Coronary artery (tissue), 2 donors: ENCODE results near the gene SPTBN1.

Experiments used
- DNase-seq: peaks from one replicate; pipeline ENCODE4 v3.0.0-alpha.2; 2017; ENCODE audit warnings: low spot score
- H3K27ac ChIP-seq, 2 donors: fragments of 200-600 bp; sonication (generic); one replicate each; pipeline ENCODE4 v1.5.1; 2016 to 2019
- H3K4me3 ChIP-seq: fragments of 200-600 bp; sonication (generic); 2 replicates; pipeline ENCODE4 v1.5.1; 2016; ENCODE audit warnings: mild to moderate bottlenecking, moderate library complexity
- TF ChIP-seq, protein P1 (sequence below): fragments of 200-600 bp; sonication (generic); IDR thresholded peaks from one replicate; pipeline ENCODE4 v1.5.1; 2019; ENCODE audit warnings: antibody characterized with exemption

The SPTBN1 gene

GRCh38 chr2:54593249-54593648 is 137.1 kb downstream of the SPTBN1 start:
- no peak overlapping the region for H3K27ac ChIP-seq
- no peak overlapping the region for H3K4me3 ChIP-seq
- no peak for DNase-seq
- TF ChIP-seq, protein P1, sequence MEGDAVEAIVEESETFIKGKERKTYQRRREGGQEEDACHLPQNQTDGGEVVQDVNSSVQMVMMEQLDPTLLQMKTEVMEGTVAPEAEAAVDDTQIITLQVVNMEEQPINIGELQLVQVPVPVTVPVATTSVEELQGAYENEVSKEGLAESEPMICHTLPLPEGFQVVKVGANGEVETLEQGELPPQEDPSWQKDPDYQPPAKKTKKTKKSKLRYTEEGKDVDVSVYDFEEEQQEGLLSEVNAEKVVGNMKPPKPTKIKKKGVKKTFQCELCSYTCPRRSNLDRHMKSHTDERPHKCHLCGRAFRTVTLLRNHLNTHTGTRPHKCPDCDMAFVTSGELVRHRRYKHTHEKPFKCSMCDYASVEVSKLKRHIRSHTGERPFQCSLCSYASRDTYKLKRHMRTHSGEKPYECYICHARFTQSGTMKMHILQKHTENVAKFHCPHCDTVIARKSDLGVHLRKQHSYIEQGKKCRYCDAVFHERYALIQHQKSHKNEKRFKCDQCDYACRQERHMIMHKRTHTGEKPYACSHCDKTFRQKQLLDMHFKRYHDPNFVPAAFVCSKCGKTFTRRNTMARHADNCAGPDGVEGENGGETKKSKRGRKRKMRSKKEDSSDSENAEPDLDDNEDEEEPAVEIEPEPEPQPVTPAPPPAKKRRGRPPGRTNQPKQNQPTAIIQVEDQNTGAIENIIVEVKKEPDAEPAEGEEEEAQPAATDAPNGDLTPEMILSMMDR = no peak

GRCh38 chr2:54594048-54594447 is 137.9 kb downstream of the SPTBN1 start:
- DNase-seq = no peak
- TF ChIP-seq, protein P1 = no peak
- Histone ChIP-seq H3K27ac (no peak overlapping the region), H3K4me3 (no peak overlapping the region)

DNA sequence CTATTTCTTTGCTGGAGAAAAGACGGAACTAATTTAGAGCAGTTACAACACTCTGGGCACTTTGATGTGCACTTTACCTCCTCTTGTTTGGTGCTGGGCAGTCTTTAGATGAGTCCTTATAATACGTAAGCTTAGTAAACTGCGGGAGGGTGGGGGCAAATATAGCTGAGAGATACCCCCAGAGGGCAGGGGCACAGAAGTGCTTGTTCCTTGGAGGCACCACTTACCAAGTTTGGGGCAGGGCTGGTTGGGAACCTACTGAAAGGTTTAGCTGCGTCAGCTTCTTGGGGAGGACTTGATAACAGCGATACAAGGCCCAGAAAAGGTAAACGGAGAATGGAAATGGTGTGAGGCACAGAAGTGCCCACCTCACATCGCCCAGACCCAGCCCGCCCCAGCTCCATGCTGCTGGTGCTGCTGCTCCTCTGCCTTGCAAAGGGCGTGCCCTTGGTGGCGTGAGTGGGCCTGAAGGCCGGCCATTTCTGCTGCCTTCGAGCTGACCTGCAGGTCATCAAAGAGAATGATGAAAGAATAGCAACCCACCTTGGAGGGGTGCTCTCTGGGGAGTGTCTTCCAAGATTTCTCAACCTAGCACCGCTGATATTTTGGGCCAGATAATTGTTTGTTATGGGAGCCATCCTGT is 139.2 kb downstream of the SPTBN1 start:
- Histone ChIP-seq H3K4me3 (no peak overlapping the region), H3K27ac (peak overlapping the region in 1 of 2 donors; percentile 64)
- no peak for DNase-seq
- TF ChIP-seq, protein P1 = no peak

DNA sequence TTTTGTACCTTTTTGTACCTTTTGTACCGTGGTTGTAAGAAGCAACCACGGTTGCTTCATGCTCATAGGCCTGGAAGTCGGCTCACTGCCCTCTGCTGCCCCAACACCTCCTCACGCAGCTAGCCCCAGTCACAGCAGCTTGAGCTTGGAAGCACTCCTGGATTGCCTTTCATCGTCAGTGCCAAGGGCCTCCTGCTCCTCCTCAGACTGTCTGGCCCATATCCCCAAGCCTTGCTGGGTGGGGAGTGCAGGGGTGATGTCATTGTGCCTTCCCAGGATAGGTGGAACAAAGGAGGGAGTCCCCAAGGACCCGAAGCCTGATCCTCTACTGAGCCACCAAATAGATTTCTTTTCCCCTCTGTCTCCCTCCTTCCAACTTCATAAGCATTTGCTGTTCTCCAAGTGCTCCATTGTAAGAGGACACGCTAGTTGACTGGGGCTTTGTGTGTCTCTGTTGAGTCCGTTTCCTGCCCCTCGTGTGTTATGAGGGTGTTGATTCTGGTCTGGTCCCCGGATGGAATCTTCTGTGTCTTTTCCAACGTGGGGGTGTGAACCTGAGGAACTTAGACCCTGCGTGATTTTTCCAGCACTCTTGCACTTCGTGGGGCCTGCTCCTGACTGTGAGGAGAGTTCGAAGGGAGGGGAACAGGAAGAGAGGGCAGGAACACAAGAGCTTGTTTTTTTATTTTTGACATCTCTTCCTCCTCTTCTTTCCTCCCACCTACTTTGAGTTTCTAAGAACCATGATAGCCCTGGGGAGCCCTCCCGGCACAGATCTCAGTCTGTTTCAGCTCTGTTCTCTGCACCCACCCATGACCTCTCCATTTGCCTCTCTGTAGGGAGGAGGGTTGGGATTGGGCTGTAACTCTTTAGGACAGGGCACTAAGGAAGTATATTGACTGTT is 140.1 kb downstream of the SPTBN1 start:
- TF ChIP-seq, protein P1 = no peak
- peak overlapping the region; percentile 8 to 64 for H3K27ac ChIP-seq
- DNase-seq = peak; percentile 81
- H3K4me3 ChIP-seq = no peak overlapping the region

GRCh38 chr2:54597153-54597848 is 141.2 kb downstream of the SPTBN1 start:
- H3K27ac ChIP-seq = peak overlapping the region; percentile 12 to 30
- TF ChIP-seq, protein P1 = no peak
- no peak for DNase-seq
- no peak overlapping the region for H3K4me3 ChIP-seq

DNA sequence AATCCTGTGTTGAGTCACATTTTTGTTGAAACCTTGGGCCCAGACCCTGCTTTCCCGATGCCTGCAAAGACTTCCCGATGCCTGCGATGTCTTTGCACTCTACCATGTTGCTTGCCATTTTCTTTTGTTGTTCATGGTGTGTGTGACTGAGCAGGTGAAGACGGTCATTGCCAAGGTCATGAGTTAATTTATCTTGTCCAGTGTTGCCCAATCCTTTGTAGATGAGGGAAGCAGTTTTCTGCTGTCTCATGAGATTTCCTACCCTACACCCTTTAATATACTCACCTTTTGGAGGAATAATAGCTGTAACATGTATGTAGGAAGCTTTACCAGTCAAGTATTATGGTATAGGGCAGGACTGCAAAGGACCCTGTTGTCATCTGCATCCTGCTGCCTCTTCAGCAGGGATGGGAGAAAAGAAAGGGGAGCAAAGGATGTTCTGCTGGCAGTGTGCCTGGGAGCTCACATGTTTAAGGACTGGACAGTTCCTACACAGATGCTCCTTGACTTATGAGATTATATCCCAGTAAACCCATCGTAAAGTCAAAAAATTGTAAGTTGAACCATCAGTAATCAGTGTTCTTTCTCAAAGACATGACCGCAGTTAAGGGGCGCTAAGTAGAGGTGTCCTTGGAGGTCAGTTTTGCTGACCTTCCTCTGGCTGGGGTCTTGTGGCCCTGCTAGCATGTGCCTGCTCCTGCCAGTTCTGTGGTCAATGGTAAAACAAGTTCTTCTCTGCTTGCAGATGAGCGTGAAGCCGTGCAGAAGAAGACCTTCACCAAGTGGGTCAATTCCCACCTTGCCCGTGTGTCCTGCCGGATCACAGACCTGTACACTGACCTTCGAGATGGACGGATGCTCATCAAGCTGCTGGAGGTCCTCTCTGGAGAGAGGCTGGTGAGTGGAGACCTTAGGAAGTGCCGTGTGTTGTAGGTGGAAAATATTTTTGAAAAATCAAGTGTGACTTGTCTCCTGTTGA is 142.5 kb downstream of the SPTBN1 start:
- H3K27ac ChIP-seq = peak overlapping the region; percentile 54 to 69
- DNase-seq = no peak
- no peak overlapping the region for H3K4me3 ChIP-seq
- TF ChIP-seq, protein P1 = no peak
